ENCODE data around the gene TMEM129. TPM values are rescaled to one million over a fixed set of nuclear protein-coding genes. Genes with fewer than 3 reads are reported as not detected.

TMEM129 gene
- total and polyA plus RNA-seq, 2 experiments from 2014 or later = 16.4 to 64.4 TPM

DNA sequence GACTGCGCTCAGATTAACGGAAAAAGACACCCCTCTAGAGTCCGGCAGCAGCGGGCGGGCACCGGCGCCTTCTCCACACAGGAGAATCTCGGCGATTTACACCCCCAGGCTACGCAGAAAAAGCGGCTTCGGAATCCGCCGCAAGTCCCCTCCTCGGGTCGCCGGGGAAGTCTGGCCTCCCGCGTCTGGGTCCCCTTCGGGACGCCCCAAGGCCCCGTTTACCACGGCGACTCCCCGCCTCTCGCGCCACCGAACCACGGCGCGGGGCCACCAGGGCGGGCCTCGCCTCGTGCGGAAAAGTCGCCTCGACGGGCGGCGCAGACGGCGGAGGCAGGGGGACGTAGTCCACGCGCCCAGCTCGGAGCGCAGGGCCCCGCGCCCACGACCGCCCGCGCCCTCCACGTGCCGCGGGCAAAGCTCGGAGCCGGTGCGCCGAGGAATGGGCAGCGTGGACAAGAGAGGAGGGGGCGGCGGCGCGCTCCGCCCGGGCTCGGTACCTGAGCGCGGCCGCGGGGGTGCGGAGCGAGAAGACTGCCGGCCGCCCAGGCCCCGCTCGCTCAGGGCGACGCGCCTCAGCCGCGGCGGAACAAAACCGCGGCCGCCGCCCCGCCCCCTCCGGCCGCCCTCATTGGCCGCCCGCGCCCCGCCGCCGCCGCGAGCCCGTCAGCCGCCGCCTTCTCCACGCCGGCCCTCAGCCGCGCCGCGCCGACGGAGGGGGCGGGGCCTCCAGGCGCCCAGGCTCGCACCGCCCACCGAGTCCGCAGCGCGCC is 37.2 kb downstream of the TMEM129 start, which contains the start of gene FAM53A:
Gene FAM53A (minus strand): TSS at position 578 of the 770 bp plus-strand sequence. CDS start 15,572 bp downstream, outside the sequence.
- Mint-ChIP-seq H3K27me3 (ENCODE audit: insufficient read depth, low read depth, poor library complexity) (peaks cover 22% of the 10 kb centered on the region), H3K27ac (no peak within 1 kb of the TSS), H3K4me3 (peak within 1 kb of the TSS; percentile 78), H3K9me3 (peaks cover 2% of the 10 kb centered on the region; the same call in 2 of the 3 replicates), H3K4me1 (peaks cover 8% of the 10 kb centered on the region; the same call in 2 of the 3 replicates), H3K36me3 (ENCODE audit: low read depth) (peaks cover 1% of the 10 kb centered on the region; the same call in 1 of the 3 replicates)
- Histone ChIP-seq H3K4me2 (peak within 1 kb of the TSS; percentile 84), H3K79me2 (replicated peaks; ENCODE audit: insufficient read depth) (no peaks in the 10 kb centered on the region), H2AFZ (peak within 1 kb of the TSS; percentile 76), H3F3A (replicated peaks; ENCODE audit: low read depth) (peaks cover 12% of the 10 kb centered on the region), H3K27me3 (ENCODE audit: insufficient read depth) (peaks cover 22% of the 10 kb centered on the region), H4K20me1 (replicated peaks; ENCODE audit: insufficient read depth) (no peaks in the 10 kb centered on the region), H3K4me1 (ENCODE audit: insufficient read depth) (0 out of 2 replicates have a peak, but pooled peaks cover 5% of the 10 kb centered on the region), H3K9me2 (ENCODE audit: insufficient read depth) (no peaks in the 10 kb centered on the region), H3K4me3 (peak within 1 kb of the TSS; percentile 52), H3K36me3 (ENCODE audit: insufficient read depth) (no peaks in the 10 kb centered on the region), H3K27ac (ENCODE audit: low read depth) (no peak within 1 kb of the TSS)
- ATAC-seq (peak; percentile 79), DNase-seq (ENCODE audit: low spot score) (peak; percentile 87)
- TF ChIP-seq, protein P1, sequence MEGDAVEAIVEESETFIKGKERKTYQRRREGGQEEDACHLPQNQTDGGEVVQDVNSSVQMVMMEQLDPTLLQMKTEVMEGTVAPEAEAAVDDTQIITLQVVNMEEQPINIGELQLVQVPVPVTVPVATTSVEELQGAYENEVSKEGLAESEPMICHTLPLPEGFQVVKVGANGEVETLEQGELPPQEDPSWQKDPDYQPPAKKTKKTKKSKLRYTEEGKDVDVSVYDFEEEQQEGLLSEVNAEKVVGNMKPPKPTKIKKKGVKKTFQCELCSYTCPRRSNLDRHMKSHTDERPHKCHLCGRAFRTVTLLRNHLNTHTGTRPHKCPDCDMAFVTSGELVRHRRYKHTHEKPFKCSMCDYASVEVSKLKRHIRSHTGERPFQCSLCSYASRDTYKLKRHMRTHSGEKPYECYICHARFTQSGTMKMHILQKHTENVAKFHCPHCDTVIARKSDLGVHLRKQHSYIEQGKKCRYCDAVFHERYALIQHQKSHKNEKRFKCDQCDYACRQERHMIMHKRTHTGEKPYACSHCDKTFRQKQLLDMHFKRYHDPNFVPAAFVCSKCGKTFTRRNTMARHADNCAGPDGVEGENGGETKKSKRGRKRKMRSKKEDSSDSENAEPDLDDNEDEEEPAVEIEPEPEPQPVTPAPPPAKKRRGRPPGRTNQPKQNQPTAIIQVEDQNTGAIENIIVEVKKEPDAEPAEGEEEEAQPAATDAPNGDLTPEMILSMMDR (conservative IDR thresholded peaks at IDR 0.05; ENCODE audit: low read depth in 2 of 2) = no peak
- TF ChIP-seq CREB1 (CRISPR knock-in tag; IDR thresholded peaks at IDR 0.05; ENCODE audit: low read depth) = no peak
- peak; percentile 48; the same call in 1 of the 2 replicates for TF ChIP-seq POLR2AphosphoS5 (IDR thresholded peaks at IDR 0.05; ENCODE audit: low read depth)
- peak; percentile 1 for TF ChIP-seq EZH2 (IDR thresholded peaks at IDR 0.05; ENCODE audit: low read depth, unreplicated experiment)

DNA sequence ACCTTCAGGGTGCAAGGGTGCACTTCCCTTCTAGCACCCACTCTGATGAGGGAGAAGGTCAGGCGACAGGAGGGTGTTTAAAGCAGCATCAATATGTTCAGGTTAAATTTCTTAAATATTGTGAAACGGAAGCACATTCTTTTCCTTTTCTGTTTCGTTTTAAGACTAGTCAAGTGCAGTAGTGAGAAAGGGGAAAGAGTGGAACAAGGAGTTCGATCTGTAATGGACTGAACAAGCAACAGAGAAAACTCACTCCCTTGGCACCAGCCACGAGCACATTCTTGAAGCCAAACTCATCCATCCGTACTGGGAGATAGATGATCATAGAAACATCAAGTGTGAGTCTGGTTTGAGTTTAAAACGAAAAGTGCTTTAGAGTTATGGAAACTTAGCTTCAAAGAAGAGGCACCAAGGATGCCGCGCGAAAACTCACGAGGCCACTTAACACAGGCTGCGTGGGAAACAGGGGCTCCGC is 37.8 kb downstream of the TMEM129 start:
- peaks cover 12% of the 10 kb centered on the region for H3F3A ChIP-seq (replicated peaks; ENCODE audit: low read depth)
- peak overlapping the region; percentile 78 for H3K4me3 Mint-ChIP-seq
- H3K9me2 ChIP-seq (ENCODE audit: insufficient read depth) = no peaks in the 10 kb centered on the region
- peak overlapping the region; percentile 76; the same call in 1 of the 2 replicates for H2AFZ ChIP-seq
- H3K27me3 ChIP-seq (ENCODE audit: insufficient read depth) = peaks cover 22% of the 10 kb centered on the region
- no peak overlapping the region for H3K27ac Mint-ChIP-seq
- peaks cover 8% of the 10 kb centered on the region; the same call in 2 of the 3 replicates for H3K4me1 Mint-ChIP-seq
- DNase-seq (ENCODE audit: low spot score) (no peak), ATAC-seq (no peak)
- H3K4me2 ChIP-seq = peak overlapping the region; percentile 84
- no peaks in the 10 kb centered on the region for H3K36me3 Mint-ChIP-seq (ENCODE audit: low read depth)
- H3K27me3 Mint-ChIP-seq (ENCODE audit: insufficient read depth, low read depth, poor library complexity) = peaks cover 22% of the 10 kb centered on the region
- H3K4me3 ChIP-seq = peak overlapping the region; percentile 52
- no peak overlapping the region for H3K27ac ChIP-seq (ENCODE audit: low read depth)
- H4K20me1 ChIP-seq (replicated peaks; ENCODE audit: insufficient read depth) = no peaks in the 10 kb centered on the region
- no peaks in the 10 kb centered on the region for H3K36me3 ChIP-seq (ENCODE audit: insufficient read depth)
- peak; percentile 48 for TF ChIP-seq EZH2 (IDR thresholded peaks at IDR 0.05; ENCODE audit: low read depth, unreplicated experiment)
- TF ChIP-seq, protein P2, sequence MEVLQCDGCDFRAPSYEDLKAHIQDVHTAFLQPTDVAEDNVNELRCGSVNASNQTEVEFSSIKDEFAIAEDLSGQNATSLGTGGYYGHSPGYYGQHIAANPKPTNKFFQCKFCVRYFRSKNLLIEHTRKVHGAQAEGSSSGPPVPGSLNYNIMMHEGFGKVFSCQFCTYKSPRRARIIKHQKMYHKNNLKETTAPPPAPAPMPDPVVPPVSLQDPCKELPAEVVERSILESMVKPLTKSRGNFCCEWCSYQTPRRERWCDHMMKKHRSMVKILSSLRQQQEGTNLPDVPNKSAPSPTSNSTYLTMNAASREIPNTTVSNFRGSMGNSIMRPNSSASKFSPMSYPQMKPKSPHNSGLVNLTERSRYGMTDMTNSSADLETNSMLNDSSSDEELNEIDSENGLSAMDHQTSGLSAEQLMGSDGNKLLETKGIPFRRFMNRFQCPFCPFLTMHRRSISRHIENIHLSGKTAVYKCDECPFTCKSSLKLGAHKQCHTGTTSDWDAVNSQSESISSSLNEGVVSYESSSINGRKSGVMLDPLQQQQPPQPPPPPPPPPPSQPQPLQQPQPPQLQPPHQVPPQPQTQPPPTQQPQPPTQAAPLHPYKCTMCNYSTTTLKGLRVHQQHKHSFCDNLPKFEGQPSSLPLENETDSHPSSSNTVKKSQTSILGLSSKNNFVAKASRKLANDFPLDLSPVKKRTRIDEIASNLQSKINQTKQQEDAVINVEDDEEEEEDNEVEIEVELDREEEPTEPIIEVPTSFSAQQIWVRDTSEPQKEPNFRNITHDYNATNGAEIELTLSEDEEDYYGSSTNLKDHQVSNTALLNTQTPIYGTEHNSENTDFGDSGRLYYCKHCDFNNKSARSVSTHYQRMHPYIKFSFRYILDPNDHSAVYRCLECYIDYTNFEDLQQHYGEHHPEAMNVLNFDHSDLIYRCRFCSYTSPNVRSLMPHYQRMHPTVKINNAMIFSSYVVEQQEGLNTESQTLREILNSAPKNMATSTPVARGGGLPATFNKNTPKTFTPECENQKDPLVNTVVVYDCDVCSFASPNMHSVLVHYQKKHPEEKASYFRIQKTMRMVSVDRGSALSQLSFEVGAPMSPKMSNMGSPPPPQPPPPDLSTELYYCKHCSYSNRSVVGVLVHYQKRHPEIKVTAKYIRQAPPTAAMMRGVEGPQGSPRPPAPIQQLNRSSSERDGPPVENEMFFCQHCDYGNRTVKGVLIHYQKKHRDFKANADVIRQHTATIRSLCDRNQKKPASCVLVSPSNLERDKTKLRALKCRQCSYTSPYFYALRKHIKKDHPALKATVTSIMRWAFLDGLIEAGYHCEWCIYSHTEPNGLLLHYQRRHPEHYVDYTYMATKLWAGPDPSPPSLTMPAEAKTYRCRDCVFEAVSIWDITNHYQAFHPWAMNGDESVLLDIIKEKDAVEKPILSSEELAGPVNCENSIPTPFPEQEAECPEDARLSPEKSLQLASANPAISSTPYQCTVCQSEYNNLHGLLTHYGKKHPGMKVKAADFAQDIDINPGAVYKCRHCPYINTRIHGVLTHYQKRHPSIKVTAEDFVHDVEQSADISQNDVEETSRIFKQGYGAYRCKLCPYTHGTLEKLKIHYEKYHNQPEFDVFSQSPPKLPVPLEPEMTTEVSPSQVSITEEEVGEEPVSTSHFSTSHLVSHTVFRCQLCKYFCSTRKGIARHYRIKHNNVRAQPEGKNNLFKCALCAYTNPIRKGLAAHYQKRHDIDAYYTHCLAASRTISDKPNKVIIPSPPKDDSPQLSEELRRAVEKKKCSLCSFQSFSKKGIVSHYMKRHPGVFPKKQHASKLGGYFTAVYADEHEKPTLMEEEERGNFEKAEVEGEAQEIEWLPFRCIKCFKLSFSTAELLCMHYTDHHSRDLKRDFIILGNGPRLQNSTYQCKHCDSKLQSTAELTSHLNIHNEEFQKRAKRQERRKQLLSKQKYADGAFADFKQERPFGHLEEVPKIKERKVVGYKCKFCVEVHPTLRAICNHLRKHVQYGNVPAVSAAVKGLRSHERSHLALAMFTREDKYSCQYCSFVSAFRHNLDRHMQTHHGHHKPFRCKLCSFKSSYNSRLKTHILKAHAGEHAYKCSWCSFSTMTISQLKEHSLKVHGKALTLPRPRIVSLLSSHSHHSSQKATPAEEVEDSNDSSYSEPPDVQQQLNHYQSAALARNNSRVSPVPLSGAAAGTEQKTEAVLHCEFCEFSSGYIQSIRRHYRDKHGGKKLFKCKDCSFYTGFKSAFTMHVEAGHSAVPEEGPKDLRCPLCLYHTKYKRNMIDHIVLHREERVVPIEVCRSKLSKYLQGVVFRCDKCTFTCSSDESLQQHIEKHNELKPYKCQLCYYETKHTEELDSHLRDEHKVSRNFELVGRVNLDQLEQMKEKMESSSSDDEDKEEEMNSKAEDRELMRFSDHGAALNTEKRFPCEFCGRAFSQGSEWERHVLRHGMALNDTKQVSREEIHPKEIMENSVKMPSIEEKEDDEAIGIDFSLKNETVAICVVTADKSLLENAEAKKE (CRISPR knock-in tag; IDR thresholded peaks at IDR 0.05) = no peak
- H3K9me3 Mint-ChIP-seq = peaks cover 2% of the 10 kb centered on the region; the same call in 2 of the 3 replicates
- H3K4me1 ChIP-seq (ENCODE audit: insufficient read depth) = 0 out of 2 replicates have a peak, but pooled peaks cover 5% of the 10 kb centered on the region
- no peaks in the 10 kb centered on the region for H3K79me2 ChIP-seq (replicated peaks; ENCODE audit: insufficient read depth)

All from GM23338 (cell line).